Measurements from ENCODE around the gene AOPEP. TPM values are rescaled to one million over a fixed set of nuclear protein-coding genes. Genes with fewer than 3 reads are reported as not detected.
A peak's percentile ranks its signal among the peaks of the same experiment; 100 is the strongest.

The AOPEP gene
- total RNA-seq, 6 donors from 2014 or later: 55.4 to 410 (median 111) TPM

- Histone ChIP-seq H3K36me3 (no peaks in the 10 kb centered on the region), H3K4me1 (peaks cover 0 to 28% (median 17%) of the 10 kb centered on the region in 4 donors), H3K27me3 (no peaks in the 10 kb centered on the region), H3K4me3 (no peak overlapping the region), H3K9me3 (no peaks in the 10 kb centered on the region), H3K27ac (peak overlapping the region in 2 of 4 donors; percentile 15 to 30)
- ATAC-seq (ENCODE audit: low FRiP score in 2 of 2) (no peak), DNase-seq (no peak)
- 81 to 84% methylated on average over 9 to 11 of the region's 11 CpGs for WGBS, 2 donors
- no peak for TF ChIP-seq POLR2AphosphoS5 (IDR thresholded peaks at IDR 0.05)
- no peak for TF ChIP-seq POLR2A (IDR thresholded peaks at IDR 0.05)
- no peak for TF ChIP-seq CTCF (IDR thresholded peaks at IDR 0.05)
- no peak for TF ChIP-seq EP300 (IDR thresholded peaks at IDR 0.05)
These were observed 185.6 kb downstream of the AOPEP start for GRCh38 chr9:94911986-94912635.

DNA sequence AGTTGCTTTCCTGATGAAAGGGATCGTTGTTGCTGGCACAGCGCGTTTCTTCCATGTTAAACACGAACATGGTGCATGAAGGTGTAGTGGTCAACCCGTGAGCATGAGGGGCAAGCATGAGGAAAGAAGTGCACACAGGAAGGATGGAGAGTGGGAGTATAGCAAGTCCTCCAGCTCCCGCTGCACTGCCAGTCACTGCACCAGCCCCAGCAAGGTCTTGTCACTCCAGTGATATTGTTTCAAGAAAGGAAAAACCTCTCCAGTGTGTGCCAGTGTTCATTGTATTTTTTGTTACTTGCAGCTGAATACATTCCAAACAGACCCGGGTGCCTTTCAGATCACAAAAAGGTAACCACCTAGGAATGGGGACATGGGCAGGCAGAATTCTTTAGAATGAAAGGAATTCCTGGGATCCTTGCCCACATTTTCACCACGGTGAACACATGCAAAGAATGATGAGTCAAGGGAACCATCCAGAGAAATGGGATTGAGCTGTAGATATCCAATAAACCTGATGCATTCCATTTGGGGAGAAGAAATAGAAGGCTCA, 186.3 kb downstream of the AOPEP start:
- no peak overlapping the region for H3K27ac ChIP-seq
- no peaks in the 10 kb centered on the region for H3K9me3 ChIP-seq
- H3K4me3 ChIP-seq: no peak overlapping the region
- ATAC-seq (ENCODE audit: low FRiP score in 2 of 2) (no peak), DNase-seq (no peak)
- no peaks in the 10 kb centered on the region for H3K36me3 ChIP-seq
- H3K27me3 ChIP-seq: no peaks in the 10 kb centered on the region
- 80 to 82% methylated on average over 8 of the region's 8 CpGs for WGBS, 2 donors
- H3K4me1 ChIP-seq: peaks cover 0 to 21% (median 11%) of the 10 kb centered on the region in 4 donors
- no peak for TF ChIP-seq POLR2A (IDR thresholded peaks at IDR 0.05)
- TF ChIP-seq EP300 (IDR thresholded peaks at IDR 0.05): no peak
- no peak for TF ChIP-seq CTCF (IDR thresholded peaks at IDR 0.05)
- no peak for TF ChIP-seq POLR2AphosphoS5 (IDR thresholded peaks at IDR 0.05)

- WGBS, 2 donors: 74 to 84% methylated on average over 4 of the region's 4 CpGs
- Histone ChIP-seq H3K36me3 (no peaks in the 10 kb centered on the region), H3K27ac (peak overlapping the region in 2 of 4 donors; percentile 14 to 17), H3K4me1 (peaks cover 0 to 14% (median 8%) of the 10 kb centered on the region in 4 donors), H3K27me3 (no peaks in the 10 kb centered on the region), H3K9me3 (no peaks in the 10 kb centered on the region), H3K4me3 (no peak overlapping the region)
- ATAC-seq (ENCODE audit: low FRiP score in 2 of 2) (no peak), DNase-seq (no peak)
- TF ChIP-seq CTCF (IDR thresholded peaks at IDR 0.05): no peak
- TF ChIP-seq POLR2AphosphoS5 (IDR thresholded peaks at IDR 0.05): no peak
- TF ChIP-seq POLR2A (IDR thresholded peaks at IDR 0.05): no peak
- no peak for TF ChIP-seq EP300 (IDR thresholded peaks at IDR 0.05)
These were observed 187.1 kb downstream of the AOPEP start for GRCh38 chr9:94913550-94913949.

GRCh38 chr9:94915476-94916450, 189.3 kb downstream of the AOPEP start:
- H3K4me3 ChIP-seq: no peak overlapping the region
- TF ChIP-seq POLR2A (IDR thresholded peaks at IDR 0.05) (no peak), POLR2AphosphoS5 (IDR thresholded peaks at IDR 0.05) (no peak), CTCF (IDR thresholded peaks at IDR 0.05) (no peak), EP300 (IDR thresholded peaks at IDR 0.05) (no peak)
- H3K4me1 ChIP-seq: peaks cover 8 to 21% (median 14%) of the 10 kb centered on the region in 4 donors
- DNase-seq (no peak), ATAC-seq (ENCODE audit: low FRiP score in 2 of 2) (no peak)
- no peak overlapping the region for H3K27ac ChIP-seq
- WGBS, 2 donors: 95 to 97% methylated on average over 17 of the region's 17 CpGs
- no peaks in the 10 kb centered on the region for H3K9me3 ChIP-seq
- H3K36me3 ChIP-seq: no peaks in the 10 kb centered on the region
- H3K27me3 ChIP-seq: no peaks in the 10 kb centered on the region

Data from upper lobe of left lung (tissue), 6 donors.